Activated CD8-positive, alpha-beta memory T cell treated with anti-CD3 and anti-CD28 coated beads for 36 hours (primary cell): ENCODE data around the gene LRRC56. TPM values are rescaled to one million over a fixed set of nuclear protein-coding genes. Genes with fewer than 3 reads are reported as not detected.

ENCODE experiments used
- CTCF ChIA-PET: fragments of 350-600 bp; sonication (Branson Sonifier 250); formaldehyde crosslinking; loops from one replicate; lab custom pipeline; 2021; ENCODE audit warnings: antibody characterized with exemption; lab: Charles Lee
- POLR2A ChIA-PET: fragments of 350-600 bp; sonication (Branson Sonifier 250); formaldehyde crosslinking; loops from one replicate; lab custom pipeline; 2021; ENCODE audit warnings: antibody characterized with exemption; lab: Charles Lee
- total RNA-seq, 2 experiments: library from RNA; stranded (reverse); gene quantifications; one replicate each; pipeline ENCODE4 v1.2.3, GENCODE V29; 2021

LRRC56 gene
- total RNA-seq, 2 experiments from 2014 or later: 1.8 to 2.1 TPM

DNA sequence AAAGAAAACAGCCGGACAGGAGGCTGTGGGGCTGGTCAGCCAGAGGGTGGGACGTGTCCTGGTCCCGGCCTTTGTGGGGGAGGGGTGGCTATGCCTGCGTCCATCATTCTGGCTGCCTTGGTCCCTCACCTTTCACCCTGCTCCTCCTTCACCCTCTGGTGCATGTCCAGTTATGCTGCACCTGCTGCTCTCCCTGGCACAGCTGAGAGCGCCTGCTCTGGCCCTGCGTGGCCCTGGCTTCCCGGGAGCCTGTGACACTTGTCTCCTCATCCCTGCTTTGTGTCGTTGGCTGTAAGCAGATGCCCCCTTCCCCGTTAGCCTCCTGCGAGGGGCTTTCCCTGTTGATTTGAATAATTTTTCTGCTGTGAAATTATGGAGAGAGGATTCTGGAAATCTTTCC, 55.6 kb downstream of the LRRC56 start:
- ChIA-PET POLR2A (no interaction called here), CTCF (no interaction called here)

DNA sequence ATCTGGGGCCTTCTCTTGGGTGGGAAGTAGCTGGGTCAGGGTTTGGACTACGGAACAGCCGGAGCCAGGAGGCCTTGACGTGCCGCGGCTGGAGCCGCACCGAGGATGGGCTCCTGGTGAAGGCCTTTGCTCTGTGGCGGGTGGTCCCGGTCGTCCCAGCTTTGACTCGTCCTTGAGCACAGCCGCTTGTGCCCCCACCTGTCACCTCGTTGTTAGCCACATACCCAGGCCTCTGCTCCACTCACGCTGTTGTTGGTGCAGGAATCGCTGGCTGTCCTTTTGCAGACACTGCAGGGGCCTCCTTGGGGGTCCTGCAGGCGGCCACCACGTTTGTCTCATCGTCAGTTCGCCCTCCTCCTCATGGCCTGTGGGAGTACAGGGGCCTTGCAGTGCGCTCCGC, 56.0 kb downstream of the LRRC56 start:
- POLR2A ChIA-PET: no interaction called here

DNA sequence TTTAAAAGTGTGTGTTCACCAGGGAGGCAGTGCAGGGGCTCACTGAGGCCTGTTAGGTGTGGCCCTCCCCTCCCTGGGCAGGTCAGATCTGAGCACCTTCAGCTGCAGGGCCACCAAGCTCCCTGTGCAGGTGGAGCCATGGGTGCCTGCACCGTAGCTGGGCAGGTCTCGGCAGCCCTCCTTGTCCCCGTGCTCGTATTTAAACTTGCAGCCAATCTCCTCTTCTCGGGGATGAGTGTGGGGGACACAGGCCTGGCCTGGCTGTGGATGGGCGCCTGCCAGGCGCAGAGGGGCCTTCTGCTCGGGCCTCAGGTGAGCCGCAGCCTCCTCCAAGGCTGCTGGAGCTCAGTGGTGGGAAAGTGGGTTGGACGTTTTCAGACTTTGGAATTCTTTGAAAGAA, 58.1 kb downstream of the LRRC56 start:
- POLR2A ChIA-PET: no interaction called here
- CTCF ChIA-PET: no interaction called here

More for the DNA sequence above, 56.0 kb downstream of the LRRC56 start:
- CTCF ChIA-PET: no interaction called here

DNA sequence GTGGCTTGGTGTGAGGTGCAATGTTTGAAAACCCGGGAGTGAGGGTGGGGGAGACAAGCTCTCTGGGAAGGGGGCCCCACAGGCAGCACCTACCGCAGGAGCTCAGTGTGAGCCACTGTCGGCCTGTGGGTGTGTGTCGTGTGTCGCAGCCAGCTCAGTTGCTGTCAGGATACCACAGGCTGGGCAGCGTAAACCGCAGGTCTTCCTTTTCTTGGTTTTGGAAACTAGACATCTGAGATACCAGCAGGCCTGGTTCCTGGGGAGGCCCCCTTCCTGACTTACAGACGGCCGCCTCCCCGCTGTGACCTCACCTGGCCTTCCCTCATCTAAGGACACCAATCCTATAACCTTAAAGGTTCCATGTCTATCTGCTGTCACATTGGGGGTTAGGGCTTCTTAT, 59.0 kb downstream of the LRRC56 start:
- CTCF ChIA-PET: no interaction called here
- POLR2A ChIA-PET: no interaction called here

DNA sequence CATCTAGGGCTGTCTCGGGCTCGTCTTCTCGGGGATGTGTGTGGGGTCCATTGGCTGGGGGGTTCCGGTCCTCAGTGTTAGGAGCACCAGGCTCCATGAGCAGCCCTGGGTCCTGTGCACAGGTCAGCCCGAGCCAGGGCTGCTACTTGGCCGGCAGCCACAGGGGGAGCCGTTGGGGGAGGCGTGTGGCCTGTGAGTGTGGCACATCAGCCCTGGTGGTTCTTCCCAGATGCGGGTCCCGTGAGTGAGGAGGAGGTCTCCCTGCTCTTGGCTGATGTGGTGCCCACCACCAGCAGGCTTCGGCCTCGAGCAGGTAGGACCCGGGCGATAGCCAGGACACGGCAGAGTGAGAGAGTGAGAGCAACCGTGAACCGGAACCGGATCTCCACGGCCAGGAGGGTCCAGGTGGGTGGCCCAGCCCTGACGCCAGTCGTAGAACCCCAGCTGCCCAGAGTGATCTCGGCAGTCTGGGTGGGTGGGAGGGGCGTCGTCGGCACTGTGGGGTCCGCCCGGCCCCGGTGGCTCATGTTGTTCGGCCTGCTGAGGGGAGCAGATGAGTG, 59.9 kb downstream of the LRRC56 start:
- CTCF ChIA-PET: no interaction called here
- POLR2A ChIA-PET: no interaction called here

DNA sequence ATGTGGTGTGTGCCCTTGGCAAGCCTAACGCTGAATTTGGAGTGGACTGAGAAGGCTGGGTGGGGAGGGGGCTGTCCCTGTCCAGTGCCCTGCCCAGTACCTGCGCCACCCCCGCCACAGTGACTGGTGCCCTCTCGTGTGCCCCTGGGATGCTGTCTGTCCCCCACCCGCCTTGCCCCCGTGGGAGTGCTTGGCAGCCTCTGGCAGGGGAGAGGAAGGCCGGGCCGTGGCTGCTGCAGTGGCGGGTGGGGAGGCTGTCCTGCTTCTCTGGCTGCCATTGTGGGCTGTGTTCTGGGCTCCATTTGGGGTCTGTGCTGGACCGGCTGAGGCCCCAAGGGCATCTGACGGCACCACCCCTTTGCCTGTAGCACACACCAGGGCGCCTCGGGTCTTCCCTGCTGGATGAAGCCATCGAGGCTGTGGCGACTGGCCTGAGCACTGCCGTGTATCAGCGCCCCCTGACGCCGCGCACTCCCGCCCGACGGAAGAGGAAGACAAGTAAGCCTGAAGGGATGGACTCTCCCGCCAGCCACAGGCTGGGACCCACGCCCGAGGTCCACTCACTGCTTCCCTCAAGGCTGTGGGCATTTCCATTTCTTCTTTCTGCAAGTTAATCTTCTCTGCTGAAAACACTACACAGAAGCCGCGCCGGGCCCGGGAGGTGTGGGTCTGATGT, 60.8 kb downstream of the LRRC56 start:
- ChIA-PET POLR2A (no interaction called here), CTCF (no interaction called here)

DNA sequence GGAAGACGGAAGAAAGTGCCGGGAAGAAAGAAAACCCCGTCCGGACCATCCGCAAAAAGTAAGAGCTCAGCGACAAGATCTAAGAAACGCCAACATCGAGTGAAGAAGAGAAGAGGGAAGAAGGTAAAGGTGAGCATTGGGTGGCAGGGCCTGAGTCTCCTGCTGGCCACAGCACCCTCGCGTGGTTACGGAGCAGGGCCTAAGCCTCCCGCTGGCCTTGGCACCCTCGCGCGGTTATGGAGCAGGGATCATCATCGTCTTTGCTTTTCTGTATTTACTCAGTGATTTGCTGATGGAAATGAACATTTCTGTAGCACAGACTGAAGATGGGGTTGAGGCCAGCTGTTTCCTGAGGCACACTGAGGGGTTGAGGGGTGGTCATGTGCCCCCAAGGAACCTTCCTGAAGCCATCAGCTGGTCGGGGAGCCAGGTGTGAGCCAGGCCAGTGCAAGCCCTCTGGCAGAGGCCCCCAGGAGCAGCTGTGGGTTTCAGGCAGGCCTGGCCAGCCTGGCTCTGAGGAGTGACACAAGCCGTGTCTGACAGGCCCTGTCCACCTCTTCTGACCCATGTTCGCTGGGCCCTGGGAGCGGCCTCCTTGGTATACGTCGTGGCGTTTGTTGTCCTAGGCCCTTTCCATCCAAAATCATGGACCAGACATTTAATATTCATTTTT, 64.4 kb downstream of the LRRC56 start:
- POLR2A ChIA-PET: no interaction called here

DNA sequence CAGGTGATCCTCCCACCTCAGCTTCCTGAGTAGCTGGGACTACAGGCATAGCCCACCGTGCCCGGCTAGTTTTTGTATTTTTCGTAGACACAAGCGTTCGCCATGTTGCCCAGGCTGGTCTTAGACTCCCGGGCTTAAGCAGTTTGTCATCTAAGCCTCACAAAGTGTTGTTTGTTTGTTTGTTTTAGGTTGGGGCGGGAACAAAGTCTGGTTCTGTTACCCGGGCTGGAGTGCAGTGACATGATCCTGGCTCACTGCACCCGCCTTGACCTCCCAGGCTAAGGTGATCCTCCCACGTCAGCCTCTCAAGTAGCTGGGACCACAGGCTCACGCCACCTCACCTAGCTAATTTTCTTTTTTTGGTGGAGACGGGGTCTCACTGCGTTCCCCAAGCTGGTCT, 65.8 kb downstream of the LRRC56 start:
- ChIA-PET POLR2A (interaction anchor here (0.7 kb wide), 1 partner anchor 42 kb away, joined by 9 read pairs; no protein-coding TSS in a partner anchor), CTCF (no interaction called here)

More for the DNA sequence above, 64.4 kb downstream of the LRRC56 start:
- CTCF ChIA-PET: no interaction called here

Other genes with a start within 250 kb of the LRRC56 start
- gene PGGHG, start 248.4 kb upstream of the LRRC56 start, total RNA-seq: 10 to 100 TPM; 84.3 to 85.2 TPM
- not detected for gene IFITM5, start 238.0 kb upstream of the LRRC56 start, total RNA-seq
- gene IFITM2, start 229.7 kb upstream of the LRRC56 start, total RNA-seq: 100 to 1,000 TPM; 179 to 189 TPM
- gene IFITM1, start 223.5 kb upstream of the LRRC56 start, total RNA-seq: 10 to 100 TPM; 97.5 to 99.3 TPM
- 10 to 100 TPM; 30.8 to 36.7 TPM for gene IFITM3, start 216.7 kb upstream of the LRRC56 start, total RNA-seq
- under 1 TPM; 0.38 to 0.42 TPM for gene B4GALNT4, start 168.0 kb upstream of the LRRC56 start, total RNA-seq
- under 1 TPM in 1 of 2 experiments, not detected in 1; 0.50 TPM for gene PKP3, start 143.3 kb upstream of the LRRC56 start, total RNA-seq
- 10 to 100 TPM; 34.4 to 35.6 TPM for gene SIGIRR, start 122.5 kb upstream of the LRRC56 start, total RNA-seq
- gene ANO9, start 95.5 kb upstream of the LRRC56 start, total RNA-seq: 10 to 100 TPM; 21.9 to 22.0 TPM
- gene PTDSS2, start 87.2 kb upstream of the LRRC56 start, total RNA-seq: 10 to 100 TPM; 26.2 to 30.0 TPM
- 100 to 1,000 TPM; 120 TPM for gene RNH1, start 30.3 kb upstream of the LRRC56 start, total RNA-seq
- gene HRAS, start 2.0 kb upstream of the LRRC56 start, total RNA-seq: 10 to 100 TPM; 75.2 to 79.1 TPM
- under 1 TPM; 0.75 to 0.89 TPM for gene LMNTD2, start 23.2 kb downstream of the LRRC56 start, total RNA-seq
- 10 to 100 TPM; 19.8 to 21.2 TPM for gene RASSF7, start 23.4 kb downstream of the LRRC56 start, total RNA-seq
- gene PHRF1, start 38.9 kb downstream of the LRRC56 start, total RNA-seq: 10 to 100 TPM; 46.0 to 47.4 TPM
- 1 to 10 TPM; 7.6 to 9.5 TPM for gene IRF7, start 78.4 kb downstream of the LRRC56 start, total RNA-seq
- gene CDHR5, start 87.4 kb downstream of the LRRC56 start, total RNA-seq: not detected
- not detected for gene SCT, start 89.7 kb downstream of the LRRC56 start, total RNA-seq
- under 1 TPM; 0.29 to 0.30 TPM for gene DRD4, start 99.7 kb downstream of the LRRC56 start, total RNA-seq
- gene DEAF1, start 157.7 kb downstream of the LRRC56 start, total RNA-seq: 10 to 100 TPM; 55.6 to 58.7 TPM
- gene TMEM80, start 158.3 kb downstream of the LRRC56 start, total RNA-seq: 10 to 100 TPM in 1 of 2 experiments, 1 to 10 TPM in 1; 8.9 to 11.2 TPM
- gene EPS8L2, start 168.7 kb downstream of the LRRC56 start, total RNA-seq: 10 to 100 TPM; 12.6 to 14.3 TPM
- gene TALDO1, start 209.9 kb downstream of the LRRC56 start, total RNA-seq: 100 to 1,000 TPM; 270 to 286 TPM
- gene GATD1, start 240.0 kb downstream of the LRRC56 start, total RNA-seq: 10 to 100 TPM; 52.6 to 60.4 TPM